NCI-H2081 (cell line): Measurements from ENCODE around the gene VSX1.

ENCODE experiments used
- DNase-seq, 2 experiments: peaks; one replicate each; lab custom pipeline; 2025; lab: John Stamatoyannopoulos, UW

The VSX1 gene

GRCh38 chr20:25040438-25040831 lies 41.5 kb downstream of the VSX1 start:
- DNase-seq, result no peak

GRCh38 chr20:25039697-25040437 lies 42.1 kb downstream of the VSX1 start:
- no peak for DNase-seq

DNA sequence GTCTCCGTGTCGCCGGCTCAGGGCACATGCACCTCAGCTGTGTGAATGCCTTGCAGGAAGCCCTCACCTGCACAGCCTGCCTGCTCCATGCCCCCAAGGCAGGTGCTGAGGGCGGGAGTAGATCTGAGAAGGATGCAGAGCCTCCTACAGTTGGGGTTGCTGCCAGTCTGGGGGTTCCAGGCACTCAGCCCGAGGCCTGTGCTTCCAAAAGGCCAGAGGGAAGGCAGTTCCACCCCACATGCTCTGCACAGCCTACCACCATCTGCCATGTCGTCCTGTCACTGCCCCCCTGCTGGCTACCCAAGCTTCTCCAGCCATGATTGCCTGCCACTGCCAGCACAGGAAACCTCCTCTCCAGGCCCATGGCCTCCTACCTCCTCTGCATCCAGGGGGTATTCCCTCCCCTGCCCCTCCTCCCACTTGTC lies 43.3 kb downstream of the VSX1 start:
- no peak for DNase-seq

DNA sequence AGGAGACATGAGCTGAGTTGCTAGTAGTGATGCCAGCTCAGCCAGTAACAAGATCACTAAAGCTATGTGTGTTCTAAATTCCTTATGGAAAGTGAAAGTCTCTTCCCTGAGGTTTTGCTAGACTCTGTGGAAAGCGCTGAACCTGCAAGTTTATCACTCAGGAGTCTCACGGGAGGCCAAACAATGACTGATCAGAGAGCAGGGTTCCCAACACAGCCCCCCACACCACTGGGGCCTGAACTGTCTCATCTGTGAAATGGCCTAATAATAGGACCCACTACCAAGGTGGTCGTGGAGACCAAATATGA lies 43.9 kb downstream of the VSX1 start:
- DNase-seq, result no peak

GRCh38 chr20:25037288-25038102 lies 44.4 kb downstream of the VSX1 start:
- DNase-seq, result no peak

DNA sequence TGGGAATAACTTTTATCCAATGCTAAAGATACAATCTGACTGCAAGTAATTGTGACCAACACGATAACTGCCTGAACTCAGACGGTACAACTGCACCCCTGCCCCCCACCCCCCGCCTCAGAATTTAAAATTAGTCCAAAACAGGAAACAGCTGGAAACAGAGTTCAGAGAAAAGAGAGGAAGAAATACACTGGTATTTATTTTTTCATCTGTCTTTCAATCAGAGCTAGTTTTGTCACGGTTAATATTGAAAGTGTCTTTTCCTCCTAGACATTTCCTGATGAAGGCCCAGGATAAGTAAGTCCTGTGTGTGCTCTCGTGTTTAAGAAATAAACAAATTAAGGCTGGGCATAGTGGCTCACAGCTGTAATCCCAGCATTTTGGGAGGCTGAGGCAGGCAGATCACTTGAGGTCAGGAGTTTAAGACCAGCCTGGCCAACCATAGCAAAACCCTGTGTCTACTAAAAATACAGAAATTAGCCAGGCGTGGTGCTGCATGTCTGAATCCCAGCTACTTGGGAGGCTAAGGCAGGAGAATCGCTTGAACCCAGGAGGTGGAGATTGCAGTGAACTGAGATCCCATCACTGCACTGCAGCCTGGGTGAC lies 45.5 kb downstream of the VSX1 start:
- no peak for DNase-seq

DNA sequence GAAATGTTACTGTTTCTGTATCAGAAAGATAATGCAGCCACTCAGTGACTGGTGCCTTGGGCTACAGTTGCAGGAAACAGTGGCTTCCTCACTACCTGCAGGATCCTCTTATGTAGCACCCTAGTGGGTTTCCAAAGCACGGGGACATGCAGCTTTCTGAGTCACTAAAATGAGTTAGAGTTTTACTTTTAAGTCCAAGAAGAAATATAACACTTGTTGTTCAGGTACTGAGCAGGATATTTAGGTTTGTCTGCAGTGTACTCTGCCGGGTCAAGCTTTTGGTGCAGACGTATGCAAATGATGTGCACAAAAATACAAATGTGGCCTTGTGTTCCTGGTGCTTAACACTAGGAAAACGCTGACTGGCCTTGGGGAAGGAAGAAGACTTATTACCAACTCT lies 46.0 kb downstream of the VSX1 start:
- DNase-seq, result no peak

- no peak for DNase-seq
Observed at GRCh38 chr20:25033924-25034300, 48.0 kb downstream of the VSX1 start.

GRCh38 chr20:25033265-25033923 lies 48.5 kb downstream of the VSX1 start:
- no peak for DNase-seq

DNA sequence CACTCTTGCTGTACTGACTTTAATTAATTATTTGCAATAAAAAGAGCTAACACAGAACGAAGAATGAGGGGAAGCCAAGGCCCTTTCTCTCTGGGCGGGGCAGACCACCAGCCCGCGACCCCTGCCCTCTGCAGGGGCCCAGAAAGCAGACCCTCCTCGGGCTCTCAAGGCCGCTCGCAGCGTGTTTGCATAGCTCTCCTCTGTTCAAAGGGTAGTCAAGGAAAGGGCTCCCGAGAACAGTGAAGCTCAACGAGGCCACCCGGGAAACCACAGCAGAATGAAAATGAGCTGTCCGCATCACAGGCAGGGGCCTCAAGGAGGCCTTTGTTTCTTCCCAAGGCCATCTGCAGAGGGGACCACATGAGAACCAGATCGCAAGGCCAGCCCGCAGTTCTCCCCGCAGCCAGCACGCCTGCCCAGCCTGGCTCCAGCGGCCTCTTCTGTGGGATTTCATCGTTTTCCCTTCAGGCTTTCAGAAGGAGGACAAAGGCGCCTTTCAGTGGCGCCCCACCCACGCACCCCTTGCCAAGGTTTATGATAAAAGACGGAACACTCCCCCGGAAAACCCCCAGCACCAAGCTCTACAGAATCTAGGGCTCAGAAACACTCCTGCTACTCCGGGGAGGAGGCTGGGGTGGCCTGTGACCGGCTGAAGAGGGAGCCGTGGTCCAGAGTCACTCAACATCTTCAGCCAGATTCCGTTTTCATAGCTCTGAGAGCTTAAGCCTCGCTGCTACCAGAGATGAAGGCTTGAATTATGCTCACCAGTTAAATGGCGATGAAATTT lies 49.3 kb downstream of the VSX1 start:
- no peak for DNase-seq

GRCh38 chr20:25032065-25032477 lies 49.9 kb downstream of the VSX1 start:
- no peak for DNase-seq

- DNase-seq, result no peak
Observed at GRCh38 chr20:25031241-25031640, 50.7 kb downstream of the VSX1 start.

DNA sequence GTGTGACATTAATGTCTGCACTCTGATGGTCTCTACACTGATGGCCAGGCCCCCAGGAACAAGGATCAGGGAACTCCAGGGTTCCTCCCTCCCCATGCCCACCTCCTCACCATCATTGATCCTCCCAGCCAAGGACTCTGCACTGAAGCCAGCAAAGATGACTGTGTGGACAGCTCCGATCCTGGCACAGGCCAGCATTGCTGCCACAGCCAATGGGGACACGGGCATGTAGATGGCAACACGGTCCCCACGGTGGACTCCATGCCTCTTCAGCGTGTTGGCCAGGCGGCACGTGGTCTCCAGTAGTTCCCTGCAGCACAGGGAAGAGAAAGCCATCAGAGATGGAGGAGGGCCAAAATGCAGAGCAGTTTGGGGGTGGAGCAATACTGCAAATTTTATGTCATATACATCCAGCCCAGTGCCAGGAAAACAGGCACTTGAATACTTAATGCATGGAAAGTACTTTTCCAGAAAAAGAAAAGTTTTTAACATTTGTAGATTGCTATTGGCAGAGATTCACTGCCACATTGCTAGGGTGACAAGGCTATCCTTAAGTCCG lies 51.2 kb downstream of the VSX1 start:
- DNase-seq, result no peak

GRCh38 chr20:25030007-25030648 lies 51.8 kb downstream of the VSX1 start:
- no peak for DNase-seq

DNA sequence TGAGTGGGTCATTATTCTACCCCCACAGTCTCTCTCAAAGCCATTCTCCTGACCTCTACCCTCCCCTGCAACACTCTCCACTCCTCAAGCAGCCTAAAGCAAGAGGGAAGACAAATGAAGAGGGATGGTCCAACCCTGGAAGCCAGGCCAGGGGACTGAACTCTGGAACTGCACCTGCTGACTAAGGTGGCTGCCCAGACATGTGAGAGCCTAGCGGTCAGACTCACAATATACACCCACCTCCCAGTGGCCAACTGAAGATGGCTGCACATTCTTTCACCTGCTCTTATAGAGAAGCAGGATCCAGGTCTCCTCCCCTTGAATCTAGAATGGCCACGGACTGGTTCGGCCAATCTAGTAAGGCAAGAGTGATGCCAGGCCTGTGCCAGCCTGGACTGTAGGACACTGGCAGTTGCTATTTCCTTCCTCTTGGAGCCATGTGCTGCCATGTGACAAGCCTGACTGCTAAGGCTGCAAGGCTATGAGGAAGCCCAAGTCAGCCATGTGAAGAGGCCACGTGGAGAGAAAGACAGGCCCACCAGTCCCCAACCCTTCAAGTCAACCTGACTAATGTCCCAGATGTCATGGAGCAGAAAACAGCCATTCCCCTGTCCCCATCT lies 55.8 kb downstream of the VSX1 start:
- DNase-seq, result no peak
